Measurements from ENCODE around the gene URM1.

Gene URM1

DNA sequence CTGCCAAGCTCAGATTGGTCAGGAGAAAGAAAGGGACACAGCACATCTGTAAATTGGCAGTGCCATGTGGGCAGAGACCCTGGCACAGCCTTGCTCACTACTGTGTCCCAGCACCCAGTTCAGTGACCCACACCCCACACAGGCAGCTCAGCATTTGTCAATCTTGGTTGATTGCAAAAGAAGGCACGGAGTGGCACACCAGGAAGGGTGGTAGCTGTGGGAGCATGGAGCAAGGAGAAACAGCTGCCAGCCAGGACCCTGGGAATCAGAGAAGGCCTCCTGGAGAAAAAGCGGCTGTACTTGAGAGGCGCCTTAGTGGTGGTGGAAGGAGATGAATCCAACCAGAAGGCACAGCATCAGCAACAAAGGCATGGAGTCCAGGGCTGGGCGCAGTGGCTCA, 27.3 kb upstream of the URM1 start:
- H3K79me2 ChIP-seq (ENCODE audit: low read length): peaks cover 5% of the 10 kb centered on the region; the same call in 1 of the 2 replicates
- H3K9ac ChIP-seq (ENCODE audit: low read length): no peak overlapping the region
- no peaks in the 10 kb centered on the region for H3K27me3 ChIP-seq (replicated peaks; ENCODE audit: insufficient read depth, low read length)
- H3K4me3 ChIP-seq (ENCODE audit: low read length): no peak overlapping the region
- no peaks in the 10 kb centered on the region for H3K9me3 ChIP-seq (replicated peaks; ENCODE audit: insufficient read depth, low read length)
- H2AFZ ChIP-seq (ENCODE audit: low read length): no peak overlapping the region
- TF ChIP-seq, protein P1, sequence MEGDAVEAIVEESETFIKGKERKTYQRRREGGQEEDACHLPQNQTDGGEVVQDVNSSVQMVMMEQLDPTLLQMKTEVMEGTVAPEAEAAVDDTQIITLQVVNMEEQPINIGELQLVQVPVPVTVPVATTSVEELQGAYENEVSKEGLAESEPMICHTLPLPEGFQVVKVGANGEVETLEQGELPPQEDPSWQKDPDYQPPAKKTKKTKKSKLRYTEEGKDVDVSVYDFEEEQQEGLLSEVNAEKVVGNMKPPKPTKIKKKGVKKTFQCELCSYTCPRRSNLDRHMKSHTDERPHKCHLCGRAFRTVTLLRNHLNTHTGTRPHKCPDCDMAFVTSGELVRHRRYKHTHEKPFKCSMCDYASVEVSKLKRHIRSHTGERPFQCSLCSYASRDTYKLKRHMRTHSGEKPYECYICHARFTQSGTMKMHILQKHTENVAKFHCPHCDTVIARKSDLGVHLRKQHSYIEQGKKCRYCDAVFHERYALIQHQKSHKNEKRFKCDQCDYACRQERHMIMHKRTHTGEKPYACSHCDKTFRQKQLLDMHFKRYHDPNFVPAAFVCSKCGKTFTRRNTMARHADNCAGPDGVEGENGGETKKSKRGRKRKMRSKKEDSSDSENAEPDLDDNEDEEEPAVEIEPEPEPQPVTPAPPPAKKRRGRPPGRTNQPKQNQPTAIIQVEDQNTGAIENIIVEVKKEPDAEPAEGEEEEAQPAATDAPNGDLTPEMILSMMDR (IDR thresholded peaks at IDR 0.05; ENCODE audit: low read length): no peak
- no peak for TF ChIP-seq EZH2phosphoT487 (IDR thresholded peaks at IDR 0.05; ENCODE audit: low read length)
- TF ChIP-seq EZH2 (optimal IDR thresholded peaks at IDR 0.05; ENCODE audit: low read depth, low read length): no peak
- no peaks in the 10 kb centered on the region for H3K36me3 ChIP-seq (replicated peaks; ENCODE audit: insufficient read depth, low read length)
- DNase-seq: no peak
- H3K4me1 ChIP-seq (ENCODE audit: low read length): no peaks in the 10 kb centered on the region
- H3F3A ChIP-seq (ENCODE audit: insufficient read depth, low read length): peaks cover 18% of the 10 kb centered on the region
- H3K27ac ChIP-seq (ENCODE audit: low read length): no peak overlapping the region
- no peak overlapping the region for H3K4me2 ChIP-seq (ENCODE audit: low read depth, low read length)
- H3K9me2 ChIP-seq (replicated peaks; ENCODE audit: insufficient read depth, low read length): no peaks in the 10 kb centered on the region
- no peaks in the 10 kb centered on the region for H4K20me1 ChIP-seq (ENCODE audit: insufficient read depth, low read length)

DNA sequence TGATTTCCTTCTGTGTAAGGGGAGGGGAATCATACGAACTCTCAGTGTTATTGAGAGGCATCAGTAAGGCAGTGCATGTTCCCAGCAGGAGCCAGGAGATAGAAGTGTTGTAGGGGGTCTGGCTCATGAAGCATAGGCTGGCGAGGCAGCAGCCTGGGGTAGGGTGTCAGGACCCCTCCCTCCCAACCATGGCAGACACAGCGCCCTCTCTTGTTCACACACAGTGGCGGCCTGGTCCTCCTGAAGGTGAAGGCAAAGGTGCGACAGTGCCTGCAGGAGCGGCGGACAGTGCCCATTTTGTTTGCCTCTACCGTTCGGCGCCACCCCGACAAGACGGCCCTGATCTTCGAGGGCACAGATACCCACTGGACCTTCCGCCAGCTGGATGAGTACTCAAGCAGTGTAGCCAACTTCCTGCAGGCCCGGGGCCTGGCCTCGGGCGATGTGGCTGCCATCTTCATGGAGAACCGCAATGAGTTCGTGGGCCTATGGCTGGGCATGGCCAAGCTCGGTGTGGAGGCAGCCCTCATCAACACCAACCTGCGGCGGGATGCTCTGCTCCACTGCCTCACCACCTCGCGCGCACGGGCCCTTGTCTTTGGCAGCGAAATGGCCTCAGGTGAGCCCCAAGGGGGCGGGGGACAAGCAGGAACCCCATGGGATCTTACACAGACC, 26.1 kb upstream of the URM1 start:
- Histone ChIP-seq H3K27ac (ENCODE audit: low read length) (no peak overlapping the region), H3F3A (ENCODE audit: insufficient read depth, low read length) (peaks cover 7% of the 10 kb centered on the region; the same call in 1 of the 2 replicates), H3K27me3 (replicated peaks; ENCODE audit: insufficient read depth, low read length) (no peaks in the 10 kb centered on the region), H3K4me1 (ENCODE audit: low read length) (no peaks in the 10 kb centered on the region), H3K4me3 (ENCODE audit: low read length) (no peak overlapping the region), H2AFZ (ENCODE audit: low read length) (no peak overlapping the region), H3K79me2 (ENCODE audit: low read length) (peaks cover 5% of the 10 kb centered on the region; the same call in 1 of the 2 replicates), H3K4me2 (ENCODE audit: low read depth, low read length) (no peak overlapping the region), H3K9me2 (replicated peaks; ENCODE audit: insufficient read depth, low read length) (no peaks in the 10 kb centered on the region), H3K9me3 (replicated peaks; ENCODE audit: insufficient read depth, low read length) (no peaks in the 10 kb centered on the region), H4K20me1 (ENCODE audit: insufficient read depth, low read length) (no peaks in the 10 kb centered on the region), H3K36me3 (replicated peaks; ENCODE audit: insufficient read depth, low read length) (no peaks in the 10 kb centered on the region), H3K9ac (ENCODE audit: low read length) (no peak overlapping the region)
- TF ChIP-seq, protein P1 (IDR thresholded peaks at IDR 0.05; ENCODE audit: low read length): no peak
- TF ChIP-seq EZH2 (optimal IDR thresholded peaks at IDR 0.05; ENCODE audit: low read depth, low read length) (no peak), EZH2phosphoT487 (IDR thresholded peaks at IDR 0.05; ENCODE audit: low read length) (no peak)
- no peak for DNase-seq

DNA sequence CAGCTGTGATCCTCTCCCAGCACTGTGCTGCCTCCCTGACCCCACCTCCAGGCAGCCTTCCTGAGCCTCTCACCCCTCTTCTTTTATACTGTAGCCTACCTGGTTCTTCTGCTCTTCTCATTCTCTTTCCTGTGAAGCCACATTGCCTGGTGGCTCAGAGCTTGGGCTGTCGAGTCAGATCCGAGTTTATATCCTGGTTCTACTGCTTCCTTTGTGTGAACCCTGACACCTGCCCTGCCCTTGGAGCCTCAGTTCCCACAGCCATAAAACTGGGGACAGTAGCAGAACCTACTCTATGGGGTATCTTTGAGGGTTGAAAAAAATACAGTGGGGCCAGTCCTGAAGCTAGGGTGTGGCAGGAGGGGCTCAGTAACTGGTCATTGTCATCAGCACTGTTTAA, 22.0 kb upstream of the URM1 start:
- Histone ChIP-seq H3K4me2 (ENCODE audit: low read depth, low read length) (no peak overlapping the region), H3K9ac (ENCODE audit: low read length) (no peak overlapping the region)

More for the DNA sequence above, 22.0 kb upstream of the URM1 start:
- Histone ChIP-seq H3K9me3 (replicated peaks; ENCODE audit: insufficient read depth, low read length) (no peaks in the 10 kb centered on the region), H3K36me3 (replicated peaks; ENCODE audit: insufficient read depth, low read length) (no peaks in the 10 kb centered on the region), H3K4me1 (ENCODE audit: low read length) (no peaks in the 10 kb centered on the region), H3K4me3 (ENCODE audit: low read length) (no peak overlapping the region), H3K79me2 (ENCODE audit: low read length) (no peaks in the 10 kb centered on the region), H3F3A (ENCODE audit: insufficient read depth, low read length) (no peaks in the 10 kb centered on the region), H3K9me2 (replicated peaks; ENCODE audit: insufficient read depth, low read length) (no peaks in the 10 kb centered on the region), H3K27ac (ENCODE audit: low read length) (no peak overlapping the region), H2AFZ (ENCODE audit: low read length) (no peak overlapping the region), H3K27me3 (replicated peaks; ENCODE audit: insufficient read depth, low read length) (no peaks in the 10 kb centered on the region), H4K20me1 (ENCODE audit: insufficient read depth, low read length) (no peaks in the 10 kb centered on the region)
- DNase-seq: no peak
- TF ChIP-seq, protein P1 (IDR thresholded peaks at IDR 0.05; ENCODE audit: low read length): no peak
- TF ChIP-seq EZH2phosphoT487 (IDR thresholded peaks at IDR 0.05; ENCODE audit: low read length) (no peak), EZH2 (optimal IDR thresholded peaks at IDR 0.05; ENCODE audit: low read depth, low read length) (no peak)
